ENCODE results near the gene FGF9.

DNA sequence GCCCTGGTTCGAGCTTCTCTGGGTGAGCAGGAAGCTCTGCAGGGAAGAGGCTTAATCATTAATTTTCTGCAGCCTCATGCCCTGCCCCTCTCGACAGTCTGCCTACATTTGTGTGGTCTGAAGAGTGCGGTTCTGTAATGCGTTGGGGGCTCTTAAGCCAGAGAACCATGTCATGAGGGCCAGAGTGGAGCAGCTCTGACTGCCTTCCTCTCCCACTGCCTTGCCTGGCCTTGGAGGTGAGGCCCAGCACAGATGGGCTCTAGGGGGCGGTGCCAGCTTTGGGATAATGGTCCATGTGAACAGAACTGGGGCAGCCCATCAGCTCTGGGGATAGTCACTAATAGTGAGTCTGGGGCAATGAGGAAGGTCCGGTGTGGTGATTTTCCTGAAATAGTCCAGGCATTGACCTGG, 5.7 kb downstream of the FGF9 start:
- TF ChIP-seq CTCF (IDR thresholded peaks at IDR 0.05) (no peak), SP1 (CRISPR knock-in tag; conservative IDR thresholded peaks at IDR 0.05) (no peak), USF2 (CRISPR knock-in tag; IDR thresholded peaks at IDR 0.05) (no peak), ESRRA (CRISPR knock-in tag; IDR thresholded peaks at IDR 0.05; ENCODE audit: borderline replicate concordance) (no peak), ZNF121 (CRISPR knock-in tag; IDR thresholded peaks at IDR 0.05) (no peak), NFATC4 (CRISPR knock-in tag; IDR thresholded peaks at IDR 0.05) (no peak)
- TF ChIP-seq, protein P1, sequence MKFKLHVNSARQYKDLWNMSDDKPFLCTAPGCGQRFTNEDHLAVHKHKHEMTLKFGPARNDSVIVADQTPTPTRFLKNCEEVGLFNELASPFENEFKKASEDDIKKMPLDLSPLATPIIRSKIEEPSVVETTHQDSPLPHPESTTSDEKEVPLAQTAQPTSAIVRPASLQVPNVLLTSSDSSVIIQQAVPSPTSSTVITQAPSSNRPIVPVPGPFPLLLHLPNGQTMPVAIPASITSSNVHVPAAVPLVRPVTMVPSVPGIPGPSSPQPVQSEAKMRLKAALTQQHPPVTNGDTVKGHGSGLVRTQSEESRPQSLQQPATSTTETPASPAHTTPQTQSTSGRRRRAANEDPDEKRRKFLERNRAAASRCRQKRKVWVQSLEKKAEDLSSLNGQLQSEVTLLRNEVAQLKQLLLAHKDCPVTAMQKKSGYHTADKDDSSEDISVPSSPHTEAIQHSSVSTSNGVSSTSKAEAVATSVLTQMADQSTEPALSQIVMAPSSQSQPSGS (CRISPR knock-in tag; IDR thresholded peaks at IDR 0.05; ENCODE audit: borderline replicate concordance, low read depth): no peak
